ENCODE data around the gene UST. TPM values are rescaled to one million over a fixed set of nuclear protein-coding genes. Genes with fewer than 3 reads are reported as not detected.
"Not testable (repeated sequence)": the region's sequence is repeated elsewhere in the genome, so short reads cannot be mapped to it uniquely, and the experiment has no call there.

Gene UST
- total RNA-seq, 1 experiment from 2014 or later, result 4.9 TPM

DNA sequence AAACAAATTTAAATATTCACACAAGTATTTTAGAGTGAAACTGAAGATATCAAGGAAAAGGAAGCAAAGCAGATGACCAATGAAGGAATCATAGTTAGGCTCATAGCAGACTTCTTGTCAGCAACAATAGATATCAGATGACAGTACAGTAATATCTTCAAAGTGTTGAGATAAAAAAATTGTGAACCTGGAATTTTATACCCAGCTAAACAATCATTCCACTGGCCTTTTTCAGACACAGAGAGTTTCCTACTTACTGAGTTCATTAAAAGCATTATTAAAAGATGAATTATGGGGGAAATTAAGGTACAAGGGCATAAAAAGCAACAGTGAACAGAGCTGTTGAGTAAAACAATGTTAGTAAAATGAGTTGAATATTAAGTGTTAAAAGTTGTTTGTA, 254.6 kb downstream of the UST start:
- no peak for DNase-seq (ENCODE audit: low read depth)

DNA sequence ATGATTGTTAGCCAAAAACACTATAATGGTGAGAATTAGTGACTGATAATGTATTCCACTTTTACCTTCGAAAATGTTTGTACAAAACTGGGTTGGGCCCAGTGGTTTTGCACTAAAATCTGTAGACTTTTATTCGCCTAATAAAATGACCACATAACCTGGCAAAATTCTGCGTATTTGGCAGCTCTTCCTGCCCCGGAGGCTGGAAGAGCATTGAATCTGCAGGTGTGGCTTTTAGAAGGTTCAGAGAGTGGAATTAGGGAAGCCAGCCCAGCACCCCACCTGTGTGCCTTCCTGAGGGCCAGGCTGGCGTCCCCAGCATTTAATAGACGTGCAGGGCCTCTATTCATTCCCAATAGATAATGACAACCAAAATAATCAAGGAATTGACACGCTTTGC, 256.7 kb downstream of the UST start:
- no peak for DNase-seq (ENCODE audit: low read depth)

DNA sequence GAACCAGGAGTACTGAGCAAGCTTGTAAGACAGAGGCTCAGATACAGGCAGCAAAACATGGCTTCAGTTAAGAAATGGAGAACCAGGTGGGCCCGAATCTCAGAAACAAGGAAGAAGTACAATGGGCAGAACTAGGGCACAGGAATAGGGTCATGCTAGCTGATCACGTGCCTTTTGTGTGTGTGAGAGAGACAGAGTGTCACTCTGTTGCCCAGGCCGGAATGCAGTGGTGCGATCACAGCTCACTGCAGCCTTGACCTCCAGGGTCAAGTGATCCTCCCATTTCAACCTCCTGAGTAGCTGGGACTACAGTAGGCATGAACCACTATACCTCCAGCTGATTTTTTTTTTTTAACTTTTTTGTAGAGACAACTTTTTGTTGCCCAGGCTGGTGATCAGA, 257.8 kb downstream of the UST start:
- DNase-seq (ENCODE audit: low read depth), result no peak

- not testable (repeated sequence) for DNase-seq (ENCODE audit: low read depth)
These were observed 259.4 kb downstream of the UST start for GRCh38 chr6:149006236-149006635.

DNA sequence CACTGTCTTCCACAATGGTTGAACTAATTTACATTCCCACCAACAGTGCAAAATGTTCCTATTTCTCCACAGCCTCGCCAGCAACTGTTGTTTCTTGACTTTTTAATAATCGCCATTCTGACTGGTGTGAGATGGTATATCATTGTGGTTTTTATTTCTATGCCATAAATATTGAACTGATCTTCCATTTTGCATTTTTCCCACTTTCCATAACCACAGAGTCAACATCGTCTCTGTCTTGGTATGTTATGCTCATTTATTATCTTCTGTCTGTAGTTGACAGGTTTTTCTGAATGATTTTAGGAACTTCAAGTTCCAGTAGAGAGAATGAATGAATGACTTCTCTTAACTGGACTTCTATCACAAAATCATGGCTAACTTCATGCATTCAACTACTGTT, 259.8 kb downstream of the UST start:
- no peak for DNase-seq (ENCODE audit: low read depth)

DNA sequence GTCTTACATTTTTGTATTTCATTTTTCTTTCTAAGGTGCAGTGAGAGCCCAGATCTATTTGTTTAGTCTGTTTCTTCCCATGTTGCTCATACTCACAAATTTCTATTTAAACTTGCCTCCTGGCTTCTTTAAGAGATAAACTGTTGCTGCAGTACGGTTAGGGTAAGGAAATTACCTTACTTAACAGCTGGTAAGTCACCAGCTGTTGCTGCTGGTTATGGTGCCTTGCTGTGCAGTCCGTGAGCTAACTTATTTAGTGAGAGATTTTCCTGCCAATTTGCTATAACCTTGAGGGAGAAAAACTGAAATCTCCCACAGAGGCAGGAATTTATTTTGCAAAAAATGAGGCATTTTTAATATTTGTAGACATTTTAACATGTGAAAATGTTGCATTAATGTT, 261.0 kb downstream of the UST start:
- peak; percentile 64 for DNase-seq (ENCODE audit: low read depth)

GRCh38 chr6:149008741-149009140, 261.9 kb downstream of the UST start:
- no peak for DNase-seq (ENCODE audit: low read depth)

- DNase-seq (ENCODE audit: low read depth), result peak; percentile 98
These were observed 265.3 kb downstream of the UST start for GRCh38 chr6:149012040-149012545.

- DNase-seq (ENCODE audit: low read depth), result no peak
These were observed 266.9 kb downstream of the UST start for GRCh38 chr6:149013586-149014344.

- DNase-seq (ENCODE audit: low read depth), result no peak
These were observed 268.1 kb downstream of the UST start for GRCh38 chr6:149014631-149015534.

- DNase-seq (ENCODE audit: low read depth), result no peak
These were observed 269.0 kb downstream of the UST start for GRCh38 chr6:149015535-149016525.

- DNase-seq (ENCODE audit: low read depth), result no peak
These were observed 269.9 kb downstream of the UST start for GRCh38 chr6:149016716-149017115.

DNA sequence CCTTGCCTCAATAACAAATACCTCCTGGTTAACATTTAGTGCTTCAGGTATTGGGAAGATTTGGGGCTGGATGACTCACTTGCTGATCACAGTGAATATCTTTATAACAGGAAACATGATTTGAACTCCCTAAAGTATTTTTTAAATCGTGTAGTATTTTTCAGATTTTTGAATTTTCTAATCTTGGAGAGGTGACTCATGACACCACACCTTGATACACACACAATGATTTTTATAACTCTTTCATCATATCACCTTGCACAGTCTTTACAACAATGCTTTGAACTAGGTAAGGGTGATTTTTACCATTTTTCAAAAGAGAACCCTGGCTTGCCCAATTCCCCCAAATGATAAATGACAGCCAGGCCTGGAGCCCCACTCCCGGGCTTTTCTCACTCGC, 273.5 kb downstream of the UST start:
- DNase-seq (ENCODE audit: low read depth), result no peak

GRCh38 chr6:149024361-149024760, 277.5 kb downstream of the UST start:
- DNase-seq (ENCODE audit: low read depth), result no peak

- no peak for DNase-seq (ENCODE audit: low read depth)
These were observed 278.2 kb downstream of the UST start for GRCh38 chr6:149025061-149025460.

DNA sequence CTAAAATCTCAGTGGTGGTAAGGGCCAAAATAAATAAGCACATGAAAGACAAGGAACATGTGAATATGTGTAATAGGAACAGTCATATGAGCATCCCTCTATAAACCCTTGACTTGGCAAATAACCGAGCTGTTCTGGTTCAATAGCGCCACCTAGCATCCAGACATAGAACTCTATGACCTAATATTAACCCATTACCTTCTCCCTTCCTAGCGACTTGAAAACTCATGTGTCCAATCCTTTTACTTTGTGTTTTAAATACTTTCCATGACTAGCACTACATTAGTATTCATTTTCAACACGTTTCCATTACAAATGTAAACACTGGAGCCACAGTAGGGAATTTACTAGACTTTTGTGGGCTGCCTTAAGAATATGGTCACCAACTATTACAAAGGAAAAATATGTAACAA, 279.7 kb downstream of the UST start:
- DNase-seq (ENCODE audit: low read depth), result peak; percentile 88

- no peak for DNase-seq (ENCODE audit: low read depth)
These were observed 280.7 kb downstream of the UST start for GRCh38 chr6:149027484-149027883.

DNA sequence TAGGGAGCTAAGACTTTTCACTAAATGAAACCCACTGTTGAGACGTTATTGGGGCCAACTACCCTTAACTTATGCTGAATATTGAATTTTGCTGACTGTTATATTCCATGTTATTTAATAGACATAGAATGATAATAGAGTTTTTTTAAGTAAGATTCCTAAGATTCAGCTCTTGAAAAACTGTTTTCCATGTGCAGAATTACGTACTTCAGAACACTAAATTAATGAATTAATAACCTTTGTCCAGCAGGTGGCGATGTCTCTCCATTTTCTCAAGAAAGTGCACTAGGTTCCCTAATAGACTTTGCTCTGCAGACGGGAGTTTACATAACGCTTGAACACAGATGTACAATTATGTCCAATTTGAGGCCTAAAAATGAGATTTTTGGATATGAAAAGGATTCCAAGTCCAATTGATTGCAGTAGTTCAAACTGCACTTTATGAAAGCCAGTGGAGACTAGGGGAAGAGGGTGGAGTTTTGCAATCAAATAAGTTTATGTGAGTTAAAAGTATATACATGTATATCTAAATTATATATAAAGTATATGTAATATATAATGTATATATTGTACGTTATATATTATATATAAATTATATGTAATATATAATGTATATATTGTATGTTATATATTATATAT, 282.1 kb downstream of the UST start:
- peak; percentile 89 for DNase-seq (ENCODE audit: low read depth)

- DNase-seq (ENCODE audit: low read depth), result no peak
These were observed 284.5 kb downstream of the UST start for GRCh38 chr6:149031201-149031858.

All from LHCN-M2 (cell line).